ENCODE data around the gene MMS22L. TPM values are rescaled to one million over a fixed set of nuclear protein-coding genes. Genes with fewer than 3 reads are reported as not detected.

MMS22L gene
- total and polyA plus RNA-seq, 2 of the 13 experiments (the other 11 are each of a cell fraction or from before 2014, with no cell fraction given), result 6.2 to 32.9 TPM

- TF ChIP-seq ZNF224 (CRISPR knock-in tag; IDR thresholded peaks at IDR 0.05) (no peak), MXD1 (CRISPR knock-in tag; IDR thresholded peaks at IDR 0.05) (peak; percentile 63), ZNF33B (CRISPR knock-in tag; IDR thresholded peaks at IDR 0.05) (peak; percentile 69; the same call in 1 of the 2 replicates), ZBTB7B (CRISPR knock-in tag; IDR thresholded peaks at IDR 0.05) (0 out of 2 replicates have a peak, but pooled peaks have one; percentile 44), BRF2 (CRISPR knock-in tag; IDR thresholded peaks at IDR 0.05) (peak; percentile 45; the same call in 1 of the 2 replicates), PHF20 (CRISPR knock-in tag; IDR thresholded peaks at IDR 0.05) (peak; percentile 72), ZNF143 (CRISPR knock-in tag; IDR thresholded peaks at IDR 0.05) (no peak), ZNF614 (CRISPR knock-in tag; IDR thresholded peaks at IDR 0.05; ENCODE audit: borderline replicate concordance) (no peak), ADNP (CRISPR knock-in tag; IDR thresholded peaks at IDR 0.05) (no peak), ZSCAN20 (CRISPR knock-in tag; IDR thresholded peaks at IDR 0.05; ENCODE audit: borderline replicate concordance) (no peak), SNRNP70 (IDR thresholded peaks at IDR 0.05; ENCODE audit: low read depth, low read length) (no peak), MIER2 (CRISPR knock-in tag; IDR thresholded peaks at IDR 0.05) (no peak), TFDP1 (CRISPR knock-in tag; IDR thresholded peaks at IDR 0.05; ENCODE audit: borderline replicate concordance) (peak; percentile 97), MAF1 (CRISPR knock-in tag; IDR thresholded peaks at IDR 0.05; ENCODE audit: borderline replicate concordance) (no peak), ZFY (CRISPR knock-in tag; IDR thresholded peaks at IDR 0.05) (peak; percentile 73), ZNF740 (CRISPR knock-in tag; IDR thresholded peaks at IDR 0.05) (no peak), THRA (CRISPR knock-in tag; IDR thresholded peaks at IDR 0.05; ENCODE audit: borderline replicate concordance) (peak; percentile 31; the same call in 1 of the 2 replicates), NCOA2 (CRISPR knock-in tag; IDR thresholded peaks at IDR 0.05) (no peak), POGK (CRISPR knock-in tag; conservative IDR thresholded peaks at IDR 0.05) (peak; percentile 66; the same call in 1 of the 2 replicates), KDM6A (CRISPR knock-in tag; IDR thresholded peaks at IDR 0.05; ENCODE audit: low read depth) (no peak), POGZ (CRISPR knock-in tag; IDR thresholded peaks at IDR 0.05) (peak; percentile 99), MED13 (CRISPR knock-in tag; IDR thresholded peaks at IDR 0.05) (no peak), ZNF460 (CRISPR knock-in tag; IDR thresholded peaks at IDR 0.05; ENCODE audit: borderline replicate concordance) (no peak), ZNF446 (CRISPR knock-in tag; IDR thresholded peaks at IDR 0.05) (no peak; the same call in 1 of the 2 replicates)
Observed at GRCh38 chr6:97282726-97283617, at the start of gene MMS22L (continued).

Data from HepG2 (cell line).